GM13977 (cell line): ENCODE measurements around the gene FHAD1.
A peak's percentile ranks its signal among the peaks of the same experiment; 100 is the strongest.

Source experiments
- DNase-seq: peaks from one replicate; pipeline ENCODE4 v3.0.0; 2012; ENCODE audit warnings: low spot score
- in situ Hi-C: fragments of 300-500 bp; cut with MboI; formaldehyde crosslinking; loops from one replicate; pipeline ENCODE4 v1.12.0; 2022; ENCODE audit warnings: low sequenced_read_pairs, low pct_unique_long_range_greater_than_20kb, mixed read lengths, inconsistent platforms; ENCODE audit not compliant: unreplicated experiment
- TF ChIP-seq, protein P1 (sequence below): IDR thresholded peaks from 2 replicates; pipeline ENCODE4 v1.5.1; 2012; ENCODE audit warnings: mild to moderate bottlenecking, control low read depth; ENCODE audit not compliant: insufficient read depth; ENCODE audit errors: extremely low read depth, missing control alignments

The FHAD1 gene

DNA sequence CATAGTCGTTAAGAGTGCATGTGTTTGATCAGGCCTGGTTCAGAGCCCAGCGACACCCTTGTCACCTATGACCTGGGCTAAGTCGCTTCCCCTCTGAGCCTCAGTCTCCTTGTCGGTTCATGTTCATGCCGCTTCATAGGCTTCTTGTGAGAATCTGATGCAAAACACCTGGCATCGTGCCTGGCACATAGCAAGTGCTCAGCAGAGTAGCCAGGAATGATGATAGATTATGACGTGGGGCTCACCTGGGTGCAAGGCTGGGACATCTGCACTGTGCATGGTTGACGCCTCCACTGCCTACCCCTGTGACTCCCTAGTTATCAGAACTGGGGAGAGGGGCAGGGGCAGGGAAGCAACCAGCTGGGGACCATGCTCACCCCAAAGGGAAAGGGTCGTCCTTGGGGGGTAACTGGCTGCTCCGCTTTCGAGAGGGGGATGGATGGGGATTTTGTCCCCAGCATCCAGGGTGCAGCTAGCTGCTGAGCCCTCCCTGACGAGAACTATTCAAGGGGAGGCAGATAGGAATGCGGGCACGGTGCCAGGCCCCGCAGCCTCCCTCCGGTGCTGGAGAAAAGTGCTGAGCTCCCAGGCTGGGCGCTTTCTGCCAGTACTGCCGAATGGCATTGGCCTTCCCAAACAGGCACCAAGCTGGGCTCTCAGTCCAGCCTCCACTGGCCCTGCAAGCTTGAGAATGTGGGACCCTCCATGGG is 171.9 kb downstream of the FHAD1 start:
- TF ChIP-seq, protein P1, sequence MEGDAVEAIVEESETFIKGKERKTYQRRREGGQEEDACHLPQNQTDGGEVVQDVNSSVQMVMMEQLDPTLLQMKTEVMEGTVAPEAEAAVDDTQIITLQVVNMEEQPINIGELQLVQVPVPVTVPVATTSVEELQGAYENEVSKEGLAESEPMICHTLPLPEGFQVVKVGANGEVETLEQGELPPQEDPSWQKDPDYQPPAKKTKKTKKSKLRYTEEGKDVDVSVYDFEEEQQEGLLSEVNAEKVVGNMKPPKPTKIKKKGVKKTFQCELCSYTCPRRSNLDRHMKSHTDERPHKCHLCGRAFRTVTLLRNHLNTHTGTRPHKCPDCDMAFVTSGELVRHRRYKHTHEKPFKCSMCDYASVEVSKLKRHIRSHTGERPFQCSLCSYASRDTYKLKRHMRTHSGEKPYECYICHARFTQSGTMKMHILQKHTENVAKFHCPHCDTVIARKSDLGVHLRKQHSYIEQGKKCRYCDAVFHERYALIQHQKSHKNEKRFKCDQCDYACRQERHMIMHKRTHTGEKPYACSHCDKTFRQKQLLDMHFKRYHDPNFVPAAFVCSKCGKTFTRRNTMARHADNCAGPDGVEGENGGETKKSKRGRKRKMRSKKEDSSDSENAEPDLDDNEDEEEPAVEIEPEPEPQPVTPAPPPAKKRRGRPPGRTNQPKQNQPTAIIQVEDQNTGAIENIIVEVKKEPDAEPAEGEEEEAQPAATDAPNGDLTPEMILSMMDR: no peak
- in situ Hi-C loops: loop anchor here (25.0 kb wide), 1 partner anchor 282 kb away; no protein-coding TSS in a partner anchor
- no peak for DNase-seq

DNA sequence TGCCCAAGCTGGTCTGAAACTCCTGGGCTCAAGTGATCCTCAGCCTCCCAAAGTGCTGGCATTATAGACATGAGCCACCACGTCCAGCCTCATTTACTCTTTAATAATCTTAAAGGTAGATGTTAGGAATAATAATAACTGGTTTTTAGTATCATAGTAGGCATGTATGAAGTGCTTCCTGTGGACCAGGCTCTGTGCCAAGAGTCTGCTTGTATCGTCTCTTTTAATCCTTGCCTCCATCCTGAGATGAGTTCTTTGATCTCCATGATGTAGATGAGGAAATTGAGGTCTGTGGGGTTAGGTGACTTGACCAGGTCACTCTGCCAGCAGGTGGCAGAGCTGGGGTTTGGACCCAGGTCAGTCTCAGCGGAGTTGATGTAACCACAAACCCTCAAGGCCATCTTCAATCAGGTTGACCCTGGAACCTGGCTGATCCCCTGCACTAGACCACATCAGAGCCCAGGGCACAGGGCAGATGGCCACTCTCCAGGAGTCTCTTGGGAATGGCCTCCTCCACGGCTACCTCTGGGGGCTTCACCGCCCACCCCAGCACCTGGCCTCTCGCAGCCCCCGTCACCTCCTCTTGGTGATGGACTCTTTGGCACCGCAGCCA is 173.9 kb downstream of the FHAD1 start:
- TF ChIP-seq, protein P1: peak; percentile 17
- DNase-seq: no peak
- in situ Hi-C loops: loop anchor here (25.0 kb wide), 1 partner anchor 284 kb away; no protein-coding TSS in a partner anchor

DNA sequence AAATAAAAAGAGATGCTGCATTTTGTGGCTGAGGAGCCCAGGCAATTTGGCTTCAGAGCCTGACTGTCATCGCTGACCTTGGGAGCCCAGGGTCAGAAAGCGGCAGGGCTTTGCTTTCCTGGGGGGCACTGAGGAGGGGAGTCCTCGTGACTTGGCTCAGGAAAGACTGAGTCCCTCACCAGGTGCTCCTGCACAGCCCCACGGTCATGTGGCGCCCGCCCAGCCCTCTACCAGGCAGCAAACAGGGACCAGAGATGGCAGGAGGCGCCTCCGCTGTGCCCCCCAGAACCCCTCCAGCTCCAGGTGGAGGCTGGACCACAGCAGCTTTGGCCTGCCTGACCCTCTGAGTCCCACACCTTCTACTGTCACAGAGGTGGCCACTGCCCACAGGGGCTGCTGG is 175.8 kb downstream of the FHAD1 start:
- DNase-seq: no peak
- in situ Hi-C loops: loop anchor here (25.0 kb wide), 1 partner anchor 286 kb away; no protein-coding TSS in a partner anchor

DNA sequence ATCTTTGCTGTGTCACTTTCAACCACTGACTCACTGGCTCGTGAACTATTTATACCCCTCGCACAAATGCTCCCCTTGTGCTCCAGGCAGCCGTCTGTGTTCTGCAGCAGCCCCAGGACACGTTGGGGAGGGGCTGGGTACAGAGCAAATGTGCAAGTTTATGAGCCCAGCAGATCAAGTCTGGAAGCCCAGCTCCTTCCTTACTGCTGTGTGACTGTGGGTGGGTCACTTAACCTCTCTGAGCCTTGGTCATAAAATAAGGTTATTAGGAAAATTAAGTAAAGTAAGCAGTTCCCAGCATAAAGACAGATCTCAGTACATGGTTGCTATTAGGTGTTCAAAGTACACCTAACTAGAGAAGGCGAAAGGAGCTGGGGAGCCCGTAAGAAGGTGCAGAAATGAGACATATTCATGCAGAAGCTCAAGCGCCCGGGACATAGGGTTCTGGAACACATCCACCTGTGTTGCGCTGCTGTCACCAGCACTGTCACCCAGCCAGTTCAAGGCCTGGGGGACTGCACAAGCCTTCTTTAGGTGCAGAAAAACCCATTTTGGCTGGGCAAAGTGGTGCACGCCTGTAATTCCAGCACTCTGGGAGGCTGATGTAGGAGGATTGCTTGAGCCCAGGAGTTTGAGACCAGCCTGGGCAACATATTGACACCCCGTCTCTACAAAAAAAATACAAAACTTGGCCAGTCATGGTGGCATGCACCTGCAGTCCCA is 176.5 kb downstream of the FHAD1 start:
- no peak for DNase-seq
- TF ChIP-seq, protein P1: no peak
- in situ Hi-C loops: loop anchor here (25.0 kb wide), 1 partner anchor 286 kb away; no protein-coding TSS in a partner anchor

More for the DNA sequence above, 175.8 kb downstream of the FHAD1 start:
- TF ChIP-seq, protein P1: no peak

DNA sequence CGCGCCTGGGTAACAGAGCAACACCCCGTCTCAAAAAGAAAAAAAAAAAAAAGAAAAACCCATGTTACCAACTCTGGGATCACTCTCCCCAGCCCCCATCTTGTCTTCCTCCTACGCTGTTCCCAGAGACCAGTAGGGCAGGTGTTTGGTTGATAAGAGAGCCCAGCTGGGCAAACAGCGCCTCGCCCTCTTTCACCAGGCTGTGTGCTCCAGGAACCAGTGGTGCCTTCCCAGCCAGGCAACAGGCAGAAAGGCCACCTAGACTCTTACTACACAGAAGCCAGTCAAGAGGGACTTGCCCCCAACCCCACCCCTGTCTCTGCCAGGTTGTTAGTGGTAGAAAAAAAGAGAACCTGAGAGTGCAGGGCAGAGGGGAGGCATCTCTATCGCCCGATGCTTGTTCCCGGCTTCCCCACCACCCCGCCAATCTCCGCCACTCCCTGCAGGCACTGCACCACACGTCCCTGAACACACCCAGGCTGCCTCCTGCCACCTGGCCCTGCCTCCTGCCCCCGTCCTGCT is 177.2 kb downstream of the FHAD1 start:
- no peak for DNase-seq
- in situ Hi-C loops: loop anchor here (25.0 kb wide), 1 partner anchor 287 kb away; no protein-coding TSS in a partner anchor
- TF ChIP-seq, protein P1: no peak

DNA sequence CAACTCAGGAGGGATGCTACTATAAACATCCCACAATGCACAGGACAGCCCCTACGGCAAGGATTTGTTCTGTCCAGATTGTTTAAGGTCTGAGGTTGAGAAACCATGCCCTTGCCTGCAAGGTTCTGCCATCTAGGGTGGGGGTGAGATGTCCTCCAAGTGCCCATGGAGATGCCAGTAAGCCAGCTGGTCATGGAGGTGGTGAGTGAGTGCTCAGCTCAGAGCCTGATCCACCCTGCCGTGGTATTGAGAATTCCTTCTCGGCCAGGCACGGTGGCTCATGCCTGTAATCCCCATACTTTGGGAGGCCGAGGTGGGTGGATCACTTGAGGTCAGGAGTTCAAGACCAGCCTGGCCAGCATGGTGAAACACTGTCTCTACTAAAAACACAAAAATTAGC is 178.0 kb downstream of the FHAD1 start:
- no peak for DNase-seq
- TF ChIP-seq, protein P1: no peak
- in situ Hi-C loops: loop anchor here (25.0 kb wide), 1 partner anchor 288 kb away; no protein-coding TSS in a partner anchor
